Astrocyte (in vitro differentiated cells and primary cell): ENCODE data around the gene CLHC1. TPM values are rescaled to one million over a fixed set of nuclear protein-coding genes. Genes with fewer than 3 reads are reported as not detected.

ENCODE experiments used
- DNase-seq: peaks from one replicate; pipeline ENCODE4 v3.0.0-alpha.2; 2010; ENCODE audit warnings: low read depth
- FAIRE-seq: peaks from 2 replicates; lab custom pipeline; 2011; peaks lifted over from hg19 to GRCh38; lab: Jason Lieb, UNC
- H2AFZ ChIP-seq: 2 replicates; pipeline ENCODE4 v1.6.0; 2012; ENCODE audit warnings: low read depth, low read length, inconsistent platforms
- H3K27ac ChIP-seq: 2 replicates; pipeline ENCODE4 v1.5.1; 2011; ENCODE audit warnings: low read depth, low read length, inconsistent platforms
- H3K27me3 ChIP-seq: 2 replicates; pipeline ENCODE4 v1.6.0; 2011; ENCODE audit warnings: low read length, inconsistent platforms; ENCODE audit not compliant: insufficient read depth
- H3K36me3 ChIP-seq: 2 replicates; pipeline ENCODE4 v1.5.1; 2011; ENCODE audit warnings: low read length, inconsistent platforms; ENCODE audit not compliant: insufficient read depth
- H3K4me1 ChIP-seq: 2 replicates; pipeline ENCODE4 v1.5.1; 2011; ENCODE audit warnings: low read length, inconsistent platforms; ENCODE audit not compliant: insufficient read depth
- H3K4me2 ChIP-seq: 2 replicates; pipeline ENCODE4 v1.6.0; 2012; ENCODE audit warnings: low read length, inconsistent platforms
- H3K4me3 ChIP-seq: 2 replicates; pipeline ENCODE4 v1.5.1; 2011; ENCODE audit warnings: low read depth, mild to moderate bottlenecking, low read length, inconsistent platforms; ENCODE audit not compliant: insufficient read depth
- H3K79me2 ChIP-seq: 2 replicates; pipeline ENCODE4 v1.6.0; 2012; ENCODE audit warnings: mild to moderate bottlenecking, low read length, inconsistent platforms; ENCODE audit not compliant: insufficient read depth
- H3K9ac ChIP-seq: 2 replicates; pipeline ENCODE4 v1.6.0; 2012; ENCODE audit warnings: mild to moderate bottlenecking, low read length, inconsistent platforms
- H3K9me3 ChIP-seq: 2 replicates; pipeline ENCODE4 v1.5.1; 2012; ENCODE audit warnings: low read depth, mild to moderate bottlenecking, low read length, inconsistent platforms; ENCODE audit not compliant: insufficient read depth
- H4K20me1 ChIP-seq: 2 replicates; pipeline ENCODE4 v1.6.0; 2012; ENCODE audit warnings: low read length, inconsistent platforms; ENCODE audit not compliant: insufficient read depth
- H3K27ac Mint-ChIP-seq: one replicate; pipeline ENCODE4 v1.8.0; 2021; ENCODE audit warnings: mild to moderate bottlenecking, mixed read lengths; ENCODE audit not compliant: unreplicated experiment
- H3K27me3 Mint-ChIP-seq: one replicate; pipeline ENCODE4 v1.8.0; 2021; ENCODE audit warnings: low read depth, mixed read lengths; ENCODE audit not compliant: unreplicated experiment
- H3K36me3 Mint-ChIP-seq: one replicate; pipeline ENCODE4 v1.8.0; 2021; ENCODE audit warnings: low read depth, mixed read lengths; ENCODE audit not compliant: unreplicated experiment
- H3K4me1 Mint-ChIP-seq: one replicate; pipeline ENCODE4 v1.8.0; 2021; ENCODE audit warnings: low read depth, mixed read lengths; ENCODE audit not compliant: unreplicated experiment
- H3K4me3 Mint-ChIP-seq: one replicate; pipeline ENCODE4 v1.8.0; 2021; ENCODE audit warnings: mild to moderate bottlenecking, moderate library complexity, mixed read lengths; ENCODE audit not compliant: unreplicated experiment
- H3K9me3 Mint-ChIP-seq: one replicate; pipeline ENCODE4 v1.8.0; 2021; ENCODE audit warnings: mild to moderate bottlenecking, mixed read lengths; ENCODE audit not compliant: unreplicated experiment
- CTCF ChIP-seq: IDR thresholded peaks from 2 replicates; pipeline ENCODE4 v1.5.1; 2011; ENCODE audit warnings: low read depth, mild to moderate bottlenecking, inconsistent platforms, low read length, moderate library complexity; ENCODE audit not compliant: insufficient read depth
- EZH2 ChIP-seq: IDR thresholded peaks from 2 replicates; pipeline ENCODE4 v1.6.1; 2012; ENCODE audit warnings: mild to moderate bottlenecking, low read length, inconsistent platforms; ENCODE audit not compliant: insufficient read depth
- total RNA-seq: library from RNA; stranded (reverse); gene quantifications from 2 replicates; pipeline ENCODE4 v1.2.1, GENCODE V29; 2021

CLHC1 gene
- total RNA-seq, 1 donor from 2014 or later: 17.5 TPM

GRCh38 chr2:55180374-55180773 is 51.7 kb downstream of the CLHC1 start:
- Mint-ChIP-seq H3K27me3 (no peaks in the 10 kb centered on the region), H3K9me3 (no peaks in the 10 kb centered on the region), H3K27ac (no peak overlapping the region), H3K4me3 (no peak overlapping the region), H3K4me1 (no peaks in the 10 kb centered on the region), H3K36me3 (peaks cover 2% of the 10 kb centered on the region)
- Histone ChIP-seq H3K4me2 (no peak overlapping the region), H3K4me1 (no peaks in the 10 kb centered on the region), H3K4me3 (no peak overlapping the region), H3K27ac (no peak overlapping the region), H3K9me3 (no peaks in the 10 kb centered on the region), H4K20me1 (no peaks in the 10 kb centered on the region), H3K9ac (no peak overlapping the region), H3K27me3 (no peaks in the 10 kb centered on the region), H3K36me3 (no peaks in the 10 kb centered on the region), H2AFZ (no peak overlapping the region), H3K79me2 (no peaks in the 10 kb centered on the region)
- no peak for DNase-seq
- TF ChIP-seq EZH2: no peak
- no peak for FAIRE-seq

GRCh38 chr2:55176094-55176415 is 56.0 kb downstream of the CLHC1 start:
- no peaks in the 10 kb centered on the region for H3K79me2 ChIP-seq
- no peaks in the 10 kb centered on the region for H4K20me1 ChIP-seq
- no peak overlapping the region for H3K27ac ChIP-seq
- H3K4me3 ChIP-seq: no peak overlapping the region
- H3K9me3 ChIP-seq: no peaks in the 10 kb centered on the region
- no peaks in the 10 kb centered on the region for H3K36me3 ChIP-seq
- Mint-ChIP-seq H3K4me3 (no peak overlapping the region), H3K4me1 (no peaks in the 10 kb centered on the region), H3K27ac (no peak overlapping the region), H3K36me3 (peaks cover 2% of the 10 kb centered on the region), H3K27me3 (no peaks in the 10 kb centered on the region), H3K9me3 (no peaks in the 10 kb centered on the region)
- FAIRE-seq (no peak), DNase-seq (no peak)
- H2AFZ ChIP-seq: no peak overlapping the region
- H3K9ac ChIP-seq: no peak overlapping the region
- no peak overlapping the region for H3K4me2 ChIP-seq
- TF ChIP-seq EZH2 (no peak), CTCF (no peak)
- H3K4me1 ChIP-seq: no peaks in the 10 kb centered on the region
- H3K27me3 ChIP-seq: no peaks in the 10 kb centered on the region

GRCh38 chr2:55175254-55176093 is 56.6 kb downstream of the CLHC1 start:
- Histone ChIP-seq H3K9ac (no peak overlapping the region), H3K79me2 (no peaks in the 10 kb centered on the region), H3K4me2 (no peak overlapping the region), H2AFZ (no peak overlapping the region), H3K4me1 (no peaks in the 10 kb centered on the region), H3K4me3 (no peak overlapping the region), H3K36me3 (no peaks in the 10 kb centered on the region), H4K20me1 (no peaks in the 10 kb centered on the region), H3K9me3 (no peaks in the 10 kb centered on the region), H3K27me3 (no peaks in the 10 kb centered on the region), H3K27ac (no peak overlapping the region)
- TF ChIP-seq EZH2 (no peak), CTCF (peak; percentile 66)
- no peak overlapping the region for H3K27ac Mint-ChIP-seq
- peak; percentile 70 for DNase-seq
- no peaks in the 10 kb centered on the region for H3K4me1 Mint-ChIP-seq
- H3K36me3 Mint-ChIP-seq: peaks cover 2% of the 10 kb centered on the region
- no peaks in the 10 kb centered on the region for H3K27me3 Mint-ChIP-seq
- no peaks in the 10 kb centered on the region for H3K9me3 Mint-ChIP-seq
- peak; percentile 52 for FAIRE-seq
- no peak overlapping the region for H3K4me3 Mint-ChIP-seq
